Sigmoid colon (tissue), 7 donors: ENCODE results near the gene DCTN3. TPM values are rescaled to one million over a fixed set of nuclear protein-coding genes. Genes with fewer than 3 reads are reported as not detected.

ENCODE experiments used
- DNase-seq: peaks from one replicate; pipeline ENCODE4 v3.0.0-alpha.2; 2019
- H3K27ac ChIP-seq, 4 donors: fragments of 200-600 bp; sonication (generic); one replicate each; pipeline ENCODE4 v1.5.1; 2016 to 2019; ENCODE audit warnings: mild to moderate bottlenecking in 1 of 4
- H3K27me3 ChIP-seq, 3 donors: fragments of 200-600 bp; sonication (generic); one replicate each; pipeline ENCODE4 v1.5.1; 2019; ENCODE audit warnings: mild to moderate bottlenecking in 1 of 3
- H3K36me3 ChIP-seq, 4 donors: fragments of 200-600 bp; sonication (generic); one replicate each; pipeline ENCODE4 v1.5.1; 2016 to 2019
- H3K4me1 ChIP-seq, 4 donors: fragments of 200-600 bp; sonication (generic); one replicate each; pipeline ENCODE4 v1.5.1; 2017 to 2019
- H3K4me3 ChIP-seq, 4 donors: fragments of 200-600 bp; sonication (generic); one replicate each; pipeline ENCODE4 v1.5.1; 2017 to 2019; ENCODE audit warnings: mild to moderate bottlenecking in 2 of 4, moderate library complexity in 1 of 4
- H3K9me3 ChIP-seq, 4 donors: fragments of 200-600 bp in 3 of 4; sonication (generic) in 3 of 4; one replicate each; pipeline versions ENCODE4 v1.5.1 to v1.6.1; 2013 to 2019
- EP300 ChIP-seq, 4 donors: sonication (generic); formaldehyde crosslinking; IDR thresholded peaks; one replicate each; pipeline ENCODE4 v1.6.1; 2017; ENCODE audit warnings: antibody characterized with exemption in 4 of 4
- POLR2A ChIP-seq, 2 donors: fragments of 450-650 bp; IDR thresholded peaks; one replicate each; pipeline ENCODE4 v1.6.1; 2016; ENCODE audit warnings: antibody characterized with exemption in 2 of 2, mild to moderate bottlenecking in 2 of 2, moderate library complexity in 2 of 2
- POLR2AphosphoS5 ChIP-seq, 4 donors: sonication (generic); formaldehyde crosslinking; IDR thresholded peaks; one replicate each; pipeline ENCODE4 v1.6.1; 2017; ENCODE audit warnings: antibody characterized with exemption in 4 of 4
- WGBS, 2 donors: extraction: QIAGEN DNeasy Blood & Tissue Kit; methylation state at CpG; one replicate each; pipeline ENCODE4 v1.1.7; 2013; 5-methylcytosine and 5-hydroxymethylcytosine counted together
- intact Hi-C: fragments of 100-400 bp; cut with DNase I; formaldehyde crosslinking; loops from one replicate; pipeline ENCODE4 v1.15.1; 2023
- polyA plus RNA-seq, 3 donors: library from polyadenylated mRNA; stranded (reverse); fragments of 200-250 nt; gene quantifications; one replicate each; pipeline ENCODE4 v1.2.3, GENCODE V29; 2013
- total RNA-seq, 4 donors: library from RNA; depleted of rRNA; stranded (reverse); fragments of >200 nt; gene quantifications; one replicate each; pipeline ENCODE4 v1.1.0, GENCODE V29; 2016
- TF ChIP-seq, protein P1 (sequence below), 4 experiments: fragments of 450-650 bp in 3 of 4; fragments of 200-600 bp in 1 of 4; IDR thresholded peaks; one replicate each; pipeline ENCODE4 v1.5.1; 2016 to 2019; ENCODE audit warnings: antibody characterized with exemption in 4 of 4, mild to moderate bottlenecking in 3 of 4, moderate library complexity in 2 of 4
- donor health status: healthy with polysubstance abuse.
- donor health status: Bipolar disorder and iron deficiency.
- donor health status: healthy.

DCTN3 gene
- total and polyA plus RNA-seq, 7 donors, result 59.6 to 122 (median 90.7) TPM

DNA sequence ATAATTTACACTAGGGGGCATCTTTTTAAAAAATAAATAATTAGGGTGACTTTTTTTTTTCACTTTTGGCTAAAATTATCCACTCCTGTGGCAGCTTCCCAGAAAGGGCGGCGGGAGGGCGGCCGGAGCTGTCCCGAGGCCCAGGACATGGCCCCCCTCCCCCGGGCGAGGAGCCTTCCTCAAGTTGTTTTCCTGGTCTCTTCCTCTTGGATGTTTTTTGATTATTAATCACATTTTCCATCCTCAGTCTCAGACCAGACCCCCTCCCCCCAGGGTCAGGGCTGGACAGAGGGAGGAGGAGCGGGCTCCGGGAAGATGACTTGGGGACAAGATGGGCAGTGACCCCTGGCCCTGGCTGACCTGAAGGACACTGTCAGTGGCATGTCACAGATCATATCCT, 26.1 kb downstream of the DCTN3 start:
- peaks cover 0 to 44% (median 34%) of the 10 kb centered on the region in 4 donors for H3K4me1 ChIP-seq
- DNase-seq, result no peak
- no peaks in the 10 kb centered on the region for H3K9me3 ChIP-seq
- peak overlapping the region; percentile 19 to 53 (median 46) for H3K27ac ChIP-seq
- H3K36me3 ChIP-seq, result no peaks in the 10 kb centered on the region
- TF ChIP-seq POLR2A (IDR thresholded peaks at IDR 0.05) (no peak), EP300 (IDR thresholded peaks at IDR 0.05) (no peak), POLR2AphosphoS5 (IDR thresholded peaks at IDR 0.05) (no peak)
- TF ChIP-seq, protein P1, sequence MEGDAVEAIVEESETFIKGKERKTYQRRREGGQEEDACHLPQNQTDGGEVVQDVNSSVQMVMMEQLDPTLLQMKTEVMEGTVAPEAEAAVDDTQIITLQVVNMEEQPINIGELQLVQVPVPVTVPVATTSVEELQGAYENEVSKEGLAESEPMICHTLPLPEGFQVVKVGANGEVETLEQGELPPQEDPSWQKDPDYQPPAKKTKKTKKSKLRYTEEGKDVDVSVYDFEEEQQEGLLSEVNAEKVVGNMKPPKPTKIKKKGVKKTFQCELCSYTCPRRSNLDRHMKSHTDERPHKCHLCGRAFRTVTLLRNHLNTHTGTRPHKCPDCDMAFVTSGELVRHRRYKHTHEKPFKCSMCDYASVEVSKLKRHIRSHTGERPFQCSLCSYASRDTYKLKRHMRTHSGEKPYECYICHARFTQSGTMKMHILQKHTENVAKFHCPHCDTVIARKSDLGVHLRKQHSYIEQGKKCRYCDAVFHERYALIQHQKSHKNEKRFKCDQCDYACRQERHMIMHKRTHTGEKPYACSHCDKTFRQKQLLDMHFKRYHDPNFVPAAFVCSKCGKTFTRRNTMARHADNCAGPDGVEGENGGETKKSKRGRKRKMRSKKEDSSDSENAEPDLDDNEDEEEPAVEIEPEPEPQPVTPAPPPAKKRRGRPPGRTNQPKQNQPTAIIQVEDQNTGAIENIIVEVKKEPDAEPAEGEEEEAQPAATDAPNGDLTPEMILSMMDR (IDR thresholded peaks at IDR 0.05), result no peak
- intact Hi-C loops, result loop anchor here (5.0 kb wide), 3 partner anchors 72 to 192 kb away; partner anchors contain the start of genes DNAI1, ENHO and FAM219A
- H3K27me3 ChIP-seq, result peaks cover 7 to 39% (median 12%) of the 10 kb centered on the region in 3 donors
- no peak overlapping the region for H3K4me3 ChIP-seq
- WGBS, 2 donors, result 77 to 86% methylated on average over 9 of the region's 9 CpGs

DNA sequence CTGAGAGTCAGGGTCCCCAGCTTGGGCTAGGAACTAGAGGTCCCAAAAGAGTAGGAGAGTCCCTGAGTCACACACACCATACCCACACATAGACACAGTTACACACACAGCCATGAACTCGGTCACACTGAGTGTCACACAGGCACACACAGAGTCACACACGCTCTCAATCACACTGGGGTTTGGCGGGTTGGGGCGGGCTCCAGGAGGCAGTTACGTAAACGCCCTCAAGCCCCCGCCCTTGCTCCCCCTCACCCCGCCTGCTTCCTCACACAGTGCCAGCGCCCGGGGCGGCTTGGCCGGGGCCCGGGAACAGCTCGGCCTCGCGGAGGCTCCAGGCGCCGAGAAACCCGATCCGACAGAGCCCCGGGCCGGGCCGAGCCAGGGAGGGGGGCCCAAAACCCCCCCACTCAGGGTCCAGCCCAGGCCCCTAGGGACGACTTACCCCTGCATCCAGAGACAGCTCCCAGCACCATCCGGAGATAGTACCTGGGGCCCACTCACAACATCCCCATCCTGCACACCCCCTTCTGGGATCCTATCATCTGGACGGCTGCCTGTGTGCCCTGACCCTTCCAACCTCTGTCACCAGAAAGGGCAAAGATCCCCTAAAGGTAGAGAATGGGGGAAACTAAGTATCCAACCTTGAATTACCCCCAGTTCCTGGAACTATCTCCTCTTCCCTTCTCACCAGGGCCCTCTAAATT, 27.2 kb downstream of the DCTN3 start:
- H3K4me3 ChIP-seq, result no peak overlapping the region
- peak overlapping the region; percentile 19 to 53 (median 46) for H3K27ac ChIP-seq
- peaks cover 0 to 54% (median 44%) of the 10 kb centered on the region in 4 donors for H3K4me1 ChIP-seq
- intact Hi-C loops, result loop anchor here (1.0 to 5.0 kb wide), 4 partner anchors 46 to 191 kb away; partner anchors contain the start of genes DNAI1, ENHO and FAM219A
- WGBS, 2 donors, result 3 to 5% methylated on average over 26 of the region's 26 CpGs
- H3K9me3 ChIP-seq, result no peaks in the 10 kb centered on the region
- H3K27me3 ChIP-seq, result peaks cover 7 to 50% (median 23%) of the 10 kb centered on the region in 3 donors
- DNase-seq, result peak; percentile 92
- no peak for TF ChIP-seq POLR2A (IDR thresholded peaks at IDR 0.05)
- TF ChIP-seq EP300 (IDR thresholded peaks at IDR 0.05), result peak in 1 of 4 donors; percentile 5
- TF ChIP-seq POLR2AphosphoS5 (IDR thresholded peaks at IDR 0.05), result peak in 1 of 4 donors; percentile 43
- no peaks in the 10 kb centered on the region for H3K36me3 ChIP-seq

DNA sequence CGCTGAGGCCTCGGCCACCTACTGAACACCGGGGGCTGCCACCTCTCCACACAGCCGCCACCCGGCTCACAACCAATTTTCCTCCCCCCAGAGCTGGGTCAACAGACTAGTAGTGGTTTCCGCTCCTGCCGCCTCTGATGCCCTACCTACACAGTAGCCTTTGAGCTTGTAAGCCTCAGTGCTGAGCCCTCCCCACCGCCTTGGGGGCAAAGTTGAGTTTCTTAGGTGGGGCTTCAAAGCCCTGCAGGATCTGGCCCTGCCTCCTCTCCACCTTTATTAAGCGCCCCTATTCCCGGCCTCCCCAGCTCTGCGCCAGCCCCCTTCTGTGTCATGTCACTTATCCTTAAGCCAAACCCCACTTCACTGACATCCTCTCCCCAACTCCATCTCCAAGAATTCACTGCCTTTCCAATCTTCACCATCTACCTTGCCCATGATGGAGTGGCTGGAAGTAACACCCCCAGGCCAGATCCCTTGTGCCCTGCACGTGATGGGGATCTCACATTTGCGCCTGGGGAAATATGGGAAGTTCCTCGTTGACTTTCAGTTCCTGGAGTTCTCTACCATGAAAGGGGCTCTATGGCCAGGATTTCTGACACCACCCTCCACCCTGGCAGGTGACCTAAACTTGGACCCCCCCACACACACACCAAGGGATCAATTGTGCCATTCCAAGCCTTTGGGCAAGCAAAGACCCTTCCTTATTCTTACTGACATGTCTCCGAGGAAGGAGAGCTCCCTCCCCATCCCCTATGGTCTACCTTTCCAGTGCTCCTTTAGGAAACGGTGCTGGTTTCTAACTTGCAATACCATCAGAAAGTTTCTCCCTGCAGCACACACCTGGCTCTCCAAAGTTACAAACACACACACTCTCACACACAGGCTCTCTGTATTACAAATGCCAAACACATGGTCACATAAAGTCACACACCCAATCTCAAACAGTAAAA, 28.1 kb downstream of the DCTN3 start:
- H3K27me3 ChIP-seq, result peaks cover 11 to 59% (median 32%) of the 10 kb centered on the region in 3 donors
- intact Hi-C loops, result loop anchor here (1.0 to 5.0 kb wide), 6 partner anchors 45 to 259 kb away; partner anchors contain the start of genes DNAI1, ENHO and FAM219A

DNA sequence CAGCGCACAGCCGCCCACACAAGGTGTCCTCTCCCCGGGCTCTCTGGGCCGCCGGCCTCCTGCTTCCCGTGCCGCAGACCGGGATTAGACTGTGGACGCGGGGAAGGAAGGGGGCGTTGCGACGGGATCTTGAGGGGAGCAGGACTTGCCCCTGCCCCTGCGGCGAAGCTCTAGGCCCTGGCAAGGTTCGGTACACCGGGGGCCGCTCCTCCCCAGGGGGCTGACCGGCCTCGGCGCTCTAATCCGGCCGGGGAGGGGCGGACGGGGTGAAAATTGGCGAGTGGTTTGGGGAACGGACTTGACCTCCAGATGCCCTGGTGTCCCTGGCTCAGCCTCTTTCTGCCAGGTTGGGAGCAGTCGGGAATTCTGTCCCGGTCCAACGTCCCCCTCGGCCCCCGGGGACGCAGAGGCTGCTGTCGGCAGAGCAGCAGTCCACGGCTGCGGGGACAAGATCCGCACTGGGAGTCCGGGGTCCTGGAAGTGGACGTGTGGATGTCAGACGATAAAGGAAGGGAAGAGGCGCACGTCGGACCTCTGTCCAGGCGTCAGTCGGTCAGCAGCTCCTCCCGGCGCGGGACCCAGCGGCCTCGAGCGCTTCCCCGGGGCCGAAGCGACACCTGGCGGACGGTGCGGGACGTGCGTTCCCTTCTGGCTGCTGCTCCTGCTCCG, 28.9 kb downstream of the DCTN3 start:
- Histone ChIP-seq H3K4me1 (peaks cover 0 to 54% (median 44%) of the 10 kb centered on the region in 4 donors), H3K27me3 (peaks cover 13 to 67% (median 40%) of the 10 kb centered on the region in 3 donors), H3K9me3 (no peaks in the 10 kb centered on the region), H3K36me3 (no peaks in the 10 kb centered on the region), H3K27ac (peak overlapping the region in 2 of 4 donors; percentile 25 to 56), H3K4me3 (peak overlapping the region in 3 of 4 donors; percentile 22 to 27 (median 24))
- WGBS, 2 donors, result 4% methylated on average over 60 of the region's 60 CpGs
- intact Hi-C loops, result loop anchor here (2.0 to 5.0 kb wide), 5 partner anchors 69 to 259 kb away; partner anchors contain the start of genes DNAI1, ENHO and FAM219A
- peak; percentile 93 for DNase-seq
- TF ChIP-seq POLR2AphosphoS5 (IDR thresholded peaks at IDR 0.05) (peak in 1 of 4 donors; percentile 18), EP300 (IDR thresholded peaks at IDR 0.05) (no peak)
- TF ChIP-seq, protein P1 (IDR thresholded peaks at IDR 0.05), result peak; percentile 84 to 90 (median 88)

More for the DNA sequence above, 28.1 kb downstream of the DCTN3 start:
- 21 to 22% methylated on average over 16 of the region's 16 CpGs for WGBS, 2 donors
- no peaks in the 10 kb centered on the region for H3K9me3 ChIP-seq
- H3K27ac ChIP-seq, result peak overlapping the region in 1 of 4 donors; percentile 25
- H3K4me1 ChIP-seq, result peaks cover 0 to 54% (median 44%) of the 10 kb centered on the region in 4 donors
- no peaks in the 10 kb centered on the region for H3K36me3 ChIP-seq
- no peak for DNase-seq
- TF ChIP-seq, protein P1 (IDR thresholded peaks at IDR 0.05), result no peak
- TF ChIP-seq EP300 (IDR thresholded peaks at IDR 0.05) (no peak), POLR2AphosphoS5 (IDR thresholded peaks at IDR 0.05) (no peak), POLR2A (IDR thresholded peaks at IDR 0.05) (no peak)
- H3K4me3 ChIP-seq, result no peak overlapping the region
